Trophoblast cell (in vitro differentiated cells and primary cell): ENCODE measurements around the gene SHMT1.
"Not testable (repeated sequence)": the region's sequence is repeated elsewhere in the genome, so short reads cannot be mapped to it uniquely, and the experiment has no call there.

Experiments
- DNase-seq, 2 donors: peaks; one replicate each; pipeline ENCODE4 v3.0.0-alpha.2; 2016
- H2AFZ ChIP-seq: 2 replicates; pipeline ENCODE4 v1.6.1; 2013; ENCODE audit warnings: low read length, moderate library complexity, mild to moderate bottlenecking; ENCODE audit not compliant: insufficient read depth, poor library complexity
- H2AK5ac ChIP-seq: 2 replicates; pipeline ENCODE4 v1.6.1; 2013; ENCODE audit warnings: mild to moderate bottlenecking, low read length
- H2BK120ac ChIP-seq: 2 replicates; pipeline ENCODE4 v1.6.1; 2013; ENCODE audit warnings: low read length, mild to moderate bottlenecking, moderate library complexity; ENCODE audit not compliant: insufficient read depth, poor library complexity
- H2BK12ac ChIP-seq: 2 replicates; pipeline ENCODE4 v1.6.1; 2013; ENCODE audit warnings: mild to moderate bottlenecking, low read length, moderate library complexity
- H2BK5ac ChIP-seq: 2 replicates; pipeline ENCODE4 v1.6.1; 2013; ENCODE audit warnings: low read length, low read depth, moderate library complexity, mild to moderate bottlenecking; ENCODE audit not compliant: poor library complexity
- H3K14ac ChIP-seq: 2 replicates; pipeline ENCODE4 v1.6.1; 2013; ENCODE audit warnings: mild to moderate bottlenecking, low read length
- H3K18ac ChIP-seq: 2 replicates; pipeline ENCODE4 v1.6.1; 2013; ENCODE audit warnings: mild to moderate bottlenecking, low read length
- H3K23ac ChIP-seq: 2 replicates; pipeline ENCODE4 v1.6.1; 2013; ENCODE audit warnings: low read length
- H3K27ac ChIP-seq: 2 replicates; pipeline ENCODE4 v1.5.1; 2013; ENCODE audit warnings: low read depth, mild to moderate bottlenecking, inconsistent platforms, low read length, moderate library complexity
- H3K27me3 ChIP-seq: 2 replicates; pipeline ENCODE4 v1.6.1; 2013; ENCODE audit warnings: inconsistent platforms, mild to moderate bottlenecking, low read length, moderate library complexity; ENCODE audit not compliant: insufficient read depth
- H3K36me3 ChIP-seq, 2 experiments: 1 replicate in 1 of 2; 2 replicates in 1 of 2; pipeline ENCODE4 v1.6.1; 2013; ENCODE audit warnings: low read length in 2 of 2, mild to moderate bottlenecking in 2 of 2, moderate library complexity in 1 of 2; ENCODE audit not compliant: insufficient read depth in 2 of 2, control insufficient read depth in 1 of 2
- H3K4ac ChIP-seq: 2 replicates; pipeline ENCODE4 v1.6.1; 2013; ENCODE audit warnings: low read depth, mild to moderate bottlenecking, low read length, moderate library complexity
- H3K4me1 ChIP-seq, 2 experiments: 1 replicate in 1 of 2; 2 replicates in 1 of 2; pipeline ENCODE4 v1.6.1; 2013; ENCODE audit warnings: low read length in 2 of 2, mild to moderate bottlenecking in 2 of 2, moderate library complexity in 1 of 2; ENCODE audit not compliant: insufficient read depth in 2 of 2, control insufficient read depth in 1 of 2
- H3K4me2 ChIP-seq: 2 replicates; pipeline ENCODE4 v1.6.1; 2013; ENCODE audit warnings: inconsistent platforms, mild to moderate bottlenecking, low read length, moderate library complexity
- H3K4me3 ChIP-seq: 2 replicates; pipeline ENCODE4 v1.5.1; 2013; ENCODE audit warnings: mild to moderate bottlenecking, low read depth, low read length, inconsistent platforms
- H3K79me1 ChIP-seq: one replicate; pipeline ENCODE4 v1.6.1; 2013; ENCODE audit warnings: low read length
- H3K79me2 ChIP-seq: 2 replicates; pipeline ENCODE4 v1.6.1; 2013; ENCODE audit warnings: low read length, mild to moderate bottlenecking; ENCODE audit not compliant: control insufficient read depth, insufficient read depth, poor library complexity
- H3K9ac ChIP-seq: 2 replicates; pipeline ENCODE4 v1.6.1; 2013; ENCODE audit warnings: mild to moderate bottlenecking, low read length
- H3K9me3 ChIP-seq: 2 replicates; pipeline ENCODE4 v1.6.1; 2013; ENCODE audit warnings: low read depth, mild to moderate bottlenecking, control low read depth, inconsistent platforms, low read length; ENCODE audit not compliant: insufficient read depth
- H4K12ac ChIP-seq: 2 replicates; pipeline ENCODE4 v1.6.1; 2013; ENCODE audit warnings: low read depth, mild to moderate bottlenecking, low read length, moderate library complexity
- H4K8ac ChIP-seq: 2 replicates; pipeline ENCODE4 v1.6.1; 2013; ENCODE audit warnings: low read depth, mild to moderate bottlenecking, low read length, moderate library complexity
- H4K91ac ChIP-seq: one replicate; pipeline ENCODE4 v1.6.1; 2013; ENCODE audit warnings: low read depth, mild to moderate bottlenecking, low read length, moderate library complexity
- WGBS: extraction: QIAGEN DNeasy Blood & Tissue Kit; methylation state at CpG from one replicate; pipeline ENCODE4 v1.1.7; 2013; ENCODE audit warnings: missing lambda C conversion rate; ENCODE audit not compliant: insufficient read length, insufficient coverage; ENCODE audit errors: extremely low coverage; 5-methylcytosine and 5-hydroxymethylcytosine counted together

Gene SHMT1

DNA sequence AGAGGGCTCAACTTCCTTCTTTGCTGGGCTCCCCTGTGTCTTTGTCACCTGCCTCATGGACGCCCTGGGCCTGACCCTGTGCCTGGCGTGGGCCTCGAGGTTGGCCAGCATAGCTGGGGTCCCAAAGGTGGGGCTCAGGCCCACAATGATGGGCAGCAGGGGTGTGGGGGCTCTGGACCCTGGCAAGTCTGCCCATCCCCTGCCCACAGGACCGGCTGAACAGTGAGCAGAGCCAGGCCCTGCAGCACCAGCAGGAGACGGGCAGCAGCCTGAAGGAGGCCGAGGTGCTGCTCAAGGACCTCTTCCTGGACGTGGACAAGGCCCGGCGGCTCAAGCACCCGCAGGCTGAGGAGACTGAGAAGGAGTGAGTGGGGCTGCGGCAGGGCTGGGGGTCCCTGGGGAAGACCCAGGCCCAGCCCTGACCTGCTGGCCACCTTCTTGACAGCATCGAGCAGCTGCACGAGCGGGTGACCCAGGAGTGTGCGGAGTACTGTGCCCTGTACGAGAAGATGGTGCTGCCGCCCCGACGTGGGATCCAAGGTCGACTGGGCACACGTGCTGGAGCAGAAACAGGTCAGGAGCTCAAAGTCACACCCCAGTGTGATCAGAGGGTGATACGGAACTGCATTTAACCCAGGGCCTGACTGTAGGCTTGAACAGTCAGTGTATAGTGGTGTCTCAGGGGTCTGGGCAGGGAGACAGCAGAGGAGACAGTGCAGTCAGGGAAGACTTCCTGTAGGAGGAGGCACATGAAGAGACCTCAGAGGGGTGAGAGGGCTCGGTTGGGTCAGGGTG lies 18.0 kb upstream of the SHMT1 start:
- Histone ChIP-seq H3K23ac (no peak overlapping the region), H3K27me3 (no peaks in the 10 kb centered on the region), H4K8ac (no peak overlapping the region), H3K4ac (no peak overlapping the region), H2BK12ac (no peak overlapping the region), H3K79me1 (no peaks in the 10 kb centered on the region), H2BK5ac (no peak overlapping the region), H4K12ac (no peak overlapping the region), H3K9me3 (no peaks in the 10 kb centered on the region), H3K36me3 (no peaks in the 10 kb centered on the region), H3K4me1 (no peaks in the 10 kb centered on the region), H3K14ac (no peak overlapping the region), H3K9ac (no peak overlapping the region), H2AK5ac (no peak overlapping the region), H3K4me2 (no peak overlapping the region), H2BK120ac (no peak overlapping the region), H3K79me2 (no peaks in the 10 kb centered on the region), H3K18ac (no peak overlapping the region), H2AFZ (no peak overlapping the region), H3K4me3 (no peak overlapping the region), H4K91ac (no peak overlapping the region), H3K27ac (no peak overlapping the region)
- no peak for DNase-seq
- no CpG with 5 or more reads among the region's 23 CpGs for WGBS

DNA sequence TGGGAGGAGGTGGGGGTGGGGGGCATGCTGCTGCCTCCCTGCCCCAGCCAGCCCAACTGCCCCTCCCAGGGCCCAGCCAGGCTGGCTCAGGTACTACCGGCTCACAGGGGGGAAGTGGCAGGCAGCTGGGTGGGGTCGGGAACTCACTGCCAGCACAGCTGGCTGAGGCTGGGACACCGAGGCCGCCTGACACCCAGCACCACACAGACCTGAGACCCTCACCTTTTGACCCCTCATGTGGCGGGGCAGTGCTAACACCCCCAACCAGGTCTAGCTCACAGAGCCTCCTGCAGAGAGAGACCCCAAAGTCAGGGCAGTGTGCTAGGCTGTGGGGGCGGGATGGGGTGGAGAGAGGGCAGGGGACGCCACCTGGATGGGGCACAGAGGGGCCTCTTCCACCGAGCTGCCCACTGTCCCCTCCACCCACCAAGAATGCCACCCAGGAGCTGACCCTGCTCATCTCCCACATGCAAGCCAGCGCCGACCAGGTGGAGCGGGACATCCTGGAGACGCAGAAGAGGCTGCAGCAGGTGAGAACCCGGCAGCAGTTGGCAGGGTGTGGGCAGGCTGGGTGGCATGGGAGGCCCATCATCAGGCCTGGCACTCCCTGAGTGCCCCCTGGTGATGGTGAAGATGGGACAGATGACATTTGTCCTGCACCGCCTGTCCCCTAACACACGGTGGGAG lies 17.3 kb upstream of the SHMT1 start:
- H2BK120ac ChIP-seq: no peak overlapping the region
- no peaks in the 10 kb centered on the region for H3K27me3 ChIP-seq
- no peak overlapping the region for H3K4me2 ChIP-seq
- H2AK5ac ChIP-seq: no peak overlapping the region
- no peaks in the 10 kb centered on the region for H3K9me3 ChIP-seq
- H4K12ac ChIP-seq: no peak overlapping the region
- no peak overlapping the region for H3K18ac ChIP-seq
- WGBS: no CpG with 5 or more reads among the region's 15 CpGs
- no peak overlapping the region for H3K27ac ChIP-seq
- no peak overlapping the region for H2BK5ac ChIP-seq
- H3K79me1 ChIP-seq: no peaks in the 10 kb centered on the region
- H3K4ac ChIP-seq: no peak overlapping the region
- H3K4me3 ChIP-seq: no peak overlapping the region
- no peak overlapping the region for H4K8ac ChIP-seq
- H3K23ac ChIP-seq: no peak overlapping the region
- H3K79me2 ChIP-seq: no peaks in the 10 kb centered on the region
- no peak overlapping the region for H3K14ac ChIP-seq
- H2AFZ ChIP-seq: no peak overlapping the region
- no peak overlapping the region for H4K91ac ChIP-seq
- H2BK12ac ChIP-seq: no peak overlapping the region
- no peak for DNase-seq
- no peak overlapping the region for H3K9ac ChIP-seq
- H3K4me1 ChIP-seq: no peaks in the 10 kb centered on the region
- H3K36me3 ChIP-seq: no peaks in the 10 kb centered on the region

- Histone ChIP-seq H4K8ac (no peak overlapping the region), H2AFZ (no peak overlapping the region), H3K27ac (no peak overlapping the region), H2BK5ac (no peak overlapping the region), H4K91ac (no peak overlapping the region), H3K4me2 (no peak overlapping the region), H3K79me1 (no peaks in the 10 kb centered on the region), H3K4ac (no peak overlapping the region), H3K23ac (no peak overlapping the region), H3K9me3 (peaks cover 1% of the 10 kb centered on the region), H2BK120ac (no peak overlapping the region), H3K14ac (no peak overlapping the region), H3K4me1 (no peaks in the 10 kb centered on the region), H3K9ac (no peak overlapping the region), H2AK5ac (no peak overlapping the region), H4K12ac (no peak overlapping the region), H3K36me3 (no peaks in the 10 kb centered on the region), H3K4me3 (no peak overlapping the region), H3K18ac (no peak overlapping the region), H3K79me2 (no peaks in the 10 kb centered on the region), H3K27me3 (no peaks in the 10 kb centered on the region), H2BK12ac (no peak overlapping the region)
- DNase-seq: peak in 1 of 2 donors; percentile 10
- WGBS: no CpG with 5 or more reads among the region's 16 CpGs
Measured at GRCh38 chr17:18379246-18380146, 16.1 kb upstream of the SHMT1 start.

DNA sequence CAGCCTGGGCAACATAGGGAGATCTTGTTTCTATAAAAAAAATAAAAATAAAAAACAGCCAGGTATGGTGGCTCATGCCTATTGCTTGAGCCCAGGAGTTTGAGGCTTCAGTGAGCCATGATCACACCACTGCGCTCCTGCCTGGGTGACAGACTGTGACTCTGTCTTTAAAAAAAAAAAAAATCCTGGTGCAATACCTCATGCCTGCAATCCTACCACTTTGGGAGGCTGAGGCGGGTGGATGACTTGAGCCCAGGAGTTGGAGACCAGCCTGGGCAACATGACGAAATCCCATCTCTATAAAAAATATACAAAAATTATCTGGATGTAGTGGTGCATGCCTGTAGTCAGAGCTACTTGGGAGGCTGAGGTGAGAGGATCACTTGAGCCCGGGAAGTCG lies 15.3 kb upstream of the SHMT1 start:
- WGBS: no CpG with 5 or more reads among the region's 5 CpGs
- not testable (repeated sequence) for H2AK5ac ChIP-seq, H2AFZ ChIP-seq, H3K18ac ChIP-seq, H4K12ac ChIP-seq, H3K79me2 ChIP-seq, H2BK5ac ChIP-seq, H3K36me3 ChIP-seq, H3K4me3 ChIP-seq, H3K23ac ChIP-seq, H2BK12ac ChIP-seq, H2BK120ac ChIP-seq, H3K27ac ChIP-seq, H3K9ac ChIP-seq, DNase-seq, H3K4me2 ChIP-seq, H3K14ac ChIP-seq, H4K91ac ChIP-seq, H4K8ac ChIP-seq, H3K79me1 ChIP-seq, H3K4me1 ChIP-seq, H3K27me3 ChIP-seq, H3K4ac ChIP-seq, H3K9me3 ChIP-seq
